Calu3 (cell line): Measurements from ENCODE around the gene TMEM150C. TPM values are rescaled to one million over a fixed set of nuclear protein-coding genes. Genes with fewer than 3 reads are reported as not detected.

ENCODE experiments used
- BruUV-seq: library from RNA; stranded (reverse); fragments of 400-500 nt; replicated peaks from 2 replicates; lab custom pipeline; 2021; lab: Mats Ljungman, UMichigan
- CTCF ChIA-PET: fragments of 300-600 bp; sonication (Branson Sonifier 250); formaldehyde crosslinking; loops from one replicate; lab custom pipeline; 2022; ENCODE audit warnings: antibody characterized with exemption; lab: Charles Lee
- DNase-seq: peaks from one replicate; pipeline ENCODE4 v3.0.0; 2022
- H3K27ac Mint-ChIP-seq: one replicate; pipeline ENCODE4 v1.8.0; 2022; ENCODE audit warnings: mixed read lengths; ENCODE audit not compliant: unreplicated experiment
- H3K27me3 Mint-ChIP-seq: one replicate; pipeline ENCODE4 v1.8.0; 2022; ENCODE audit warnings: mixed read lengths; ENCODE audit not compliant: unreplicated experiment
- H3K36me3 Mint-ChIP-seq: one replicate; pipeline ENCODE4 v1.8.0; 2022; ENCODE audit warnings: mild to moderate bottlenecking, moderate library complexity, mixed read lengths; ENCODE audit not compliant: insufficient read depth, unreplicated experiment
- H3K4me1 Mint-ChIP-seq: one replicate; pipeline ENCODE4 v1.8.0; 2022; ENCODE audit warnings: mild to moderate bottlenecking, low read depth, mixed read lengths; ENCODE audit not compliant: unreplicated experiment
- H3K4me3 Mint-ChIP-seq: one replicate; pipeline ENCODE4 v1.8.0; 2022; ENCODE audit warnings: mild to moderate bottlenecking, low read depth, moderate library complexity, mixed read lengths; ENCODE audit not compliant: unreplicated experiment
- H3K9me3 Mint-ChIP-seq: one replicate; pipeline ENCODE4 v1.8.0; 2022; ENCODE audit warnings: low read depth, mixed read lengths; ENCODE audit not compliant: unreplicated experiment
- CTCF ChIP-seq: fragments of 200-600 bp; IDR thresholded peaks from one replicate; pipeline ENCODE4 v1.8.0; 2022; ENCODE audit warnings: antibody characterized with exemption; ENCODE audit not compliant: unreplicated experiment
- intact Hi-C: fragments of 100-400 bp; cut with micrococcal nuclease; formaldehyde crosslinking; loops from one replicate; pipeline ENCODE4 v1.10.0; 2022; ENCODE audit not compliant: unreplicated experiment
- total RNA-seq: library from RNA; stranded (reverse); gene quantifications from 2 replicates; pipeline ENCODE4 v1.2.3, GENCODE V29; 2022

TMEM150C gene
- total RNA-seq, 1 experiment from 2014 or later = 1.4 TPM

GRCh38 chr4:82604522-82604921 is 42.7 kb upstream of the TMEM150C start:
- intact Hi-C loops = no loop called here
- Mint-ChIP-seq H3K4me3 (no peak overlapping the region), H3K9me3 (no peaks in the 10 kb centered on the region), H3K4me1 (no peaks in the 10 kb centered on the region), H3K36me3 (no peaks in the 10 kb centered on the region), H3K27me3 (no peaks in the 10 kb centered on the region), H3K27ac (no peak overlapping the region)
- CTCF ChIA-PET = no interaction called here
- TF ChIP-seq CTCF = no peak
- no peak for DNase-seq
- no TSS peak for BruUV-seq

GRCh38 chr4:82601242-82602015 is 39.6 kb upstream of the TMEM150C start:
- intact Hi-C loops = no loop called here
- no peak for TF ChIP-seq CTCF
- CTCF ChIA-PET = no interaction called here
- no peaks in the 10 kb centered on the region for H3K9me3 Mint-ChIP-seq
- no peak for DNase-seq
- no peak overlapping the region for H3K27ac Mint-ChIP-seq
- BruUV-seq = no TSS peak
- no peaks in the 10 kb centered on the region for H3K36me3 Mint-ChIP-seq
- no peaks in the 10 kb centered on the region for H3K27me3 Mint-ChIP-seq
- no peaks in the 10 kb centered on the region for H3K4me1 Mint-ChIP-seq
- no peak overlapping the region for H3K4me3 Mint-ChIP-seq

- Mint-ChIP-seq H3K27me3 (peaks cover 13% of the 10 kb centered on the region), H3K9me3 (no peaks in the 10 kb centered on the region), H3K4me1 (no peaks in the 10 kb centered on the region), H3K36me3 (no peaks in the 10 kb centered on the region), H3K27ac (no peak overlapping the region), H3K4me3 (no peak overlapping the region)
- no peak for TF ChIP-seq CTCF
- no TSS peak for BruUV-seq
- no peak for DNase-seq
- CTCF ChIA-PET = no interaction called here
- intact Hi-C loops = no loop called here
Observed at GRCh38 chr4:82599336-82599735, 37.5 kb upstream of the TMEM150C start.

GRCh38 chr4:82594456-82594855 is 32.7 kb upstream of the TMEM150C start:
- TF ChIP-seq CTCF = no peak
- Mint-ChIP-seq H3K4me3 (no peak overlapping the region), H3K36me3 (no peaks in the 10 kb centered on the region), H3K4me1 (no peaks in the 10 kb centered on the region), H3K27me3 (peaks cover 30% of the 10 kb centered on the region), H3K9me3 (no peaks in the 10 kb centered on the region), H3K27ac (no peak overlapping the region)
- intact Hi-C loops = no loop called here
- DNase-seq = no peak
- CTCF ChIA-PET = no interaction called here
- BruUV-seq = no TSS peak
